ENCODE data around the gene MINAR2.

Gene MINAR2

GRCh38 chr5:129773376-129773775, 25.5 kb downstream of the MINAR2 start:
- no peak for DNase-seq

DNA sequence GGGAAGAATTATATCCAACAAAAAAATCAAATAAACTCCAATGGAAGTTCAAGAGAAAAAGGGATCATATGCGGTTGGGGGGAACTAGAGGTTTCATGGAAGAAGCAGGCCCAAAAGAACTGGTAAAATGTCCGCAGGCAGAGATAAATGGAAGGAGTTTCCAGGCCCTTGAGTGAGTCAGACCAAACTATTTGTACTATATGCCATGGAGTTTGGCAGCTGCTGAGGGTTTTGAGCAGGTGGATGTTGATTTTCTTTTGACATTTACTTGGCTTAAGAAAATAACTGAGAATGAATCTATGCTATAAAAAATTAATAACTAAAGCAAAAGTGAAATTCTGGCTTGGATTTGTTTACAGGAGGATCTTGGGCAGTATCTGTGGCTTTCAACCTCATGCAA, 33.7 kb downstream of the MINAR2 start:
- DNase-seq = no peak

- DNase-seq = no peak
Observed at GRCh38 chr5:129803403-129803802, 55.5 kb downstream of the MINAR2 start.

GRCh38 chr5:129804705-129805104, 56.8 kb downstream of the MINAR2 start:
- no peak for DNase-seq

DNA sequence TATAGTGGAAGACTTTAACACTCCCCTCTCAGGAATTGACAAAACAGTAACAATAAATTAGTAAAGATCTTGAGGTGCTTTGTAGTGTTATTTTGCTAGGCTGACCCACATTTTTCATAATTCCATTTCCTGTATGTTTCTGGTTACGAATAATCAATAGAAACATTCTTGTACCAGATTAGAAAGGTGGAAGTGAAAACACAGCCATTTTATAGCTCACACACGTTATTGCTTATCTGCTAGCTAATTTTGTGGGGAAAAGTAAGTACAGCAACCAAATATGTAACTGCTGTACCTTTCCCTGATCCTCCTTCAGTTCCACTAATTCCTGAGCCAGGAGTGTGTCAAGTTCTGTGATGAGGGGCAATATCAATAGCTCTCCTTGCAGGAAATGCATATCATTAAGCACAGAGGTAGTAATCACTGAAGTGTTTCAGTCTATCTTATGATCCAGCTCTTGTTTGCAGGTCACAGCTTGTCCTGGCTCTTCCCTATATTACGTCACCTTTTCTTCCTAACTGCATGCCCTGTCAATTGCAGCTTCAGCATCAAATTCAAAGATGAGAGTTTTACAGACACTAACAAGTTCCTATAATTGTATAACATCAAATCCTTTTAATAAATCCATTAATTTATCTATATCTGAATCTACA, 59.4 kb downstream of the MINAR2 start:
- no peak for DNase-seq

All from activated CD4-positive, alpha-beta T cell treated with anti-CD3 and anti-CD28 coated beads, Interleukin-2, amount 50 U/mL, for 16 hours (primary cell).